Measurements from ENCODE around the gene TTLL13. TPM values are rescaled to one million over a fixed set of nuclear protein-coding genes. Genes with fewer than 3 reads are reported as not detected.
A peak's percentile ranks its signal among the peaks of the same experiment; 100 is the strongest.

Gene TTLL13
- total RNA-seq, 4 donors from 2014 or later = 0.32 to 0.42 TPM; not detected in 2

GRCh38 chr15:90234096-90234988 lies 15.0 kb upstream of the TTLL13 start, which contains the start of gene GDPGP1:
TSS of gene GDPGP1 (plus strand) at chr15:90234209. CDS start at chr15:90240909, 6,700 bp downstream.
- H3K4me3 ChIP-seq = peak within 1 kb of the TSS; percentile 80 to 93 (median 92)
- H3K36me3 ChIP-seq = peaks cover 0 to 58% (median 47%) of the 10 kb centered on the region in 4 donors
- no peaks in the 10 kb centered on the region for H3K9me3 ChIP-seq
- peak within 1 kb of the TSS; percentile 89 to 97 (median 91) for H3K27ac ChIP-seq (replicated peaks in 1 of 4)
- H3K27me3 ChIP-seq = no peaks in the 10 kb centered on the region
- WGBS = 15% methylated on average over 12 of the region's 49 CpGs
- TF ChIP-seq EP300 (IDR thresholded peaks at IDR 0.05) (no peak), POLR2AphosphoS5 (IDR thresholded peaks at IDR 0.05) (peak; percentile 91), CTCF (IDR thresholded peaks at IDR 0.05) (peak in 1 of 3 experiments; percentile 21), POLR2A (IDR thresholded peaks at IDR 0.05; ENCODE audit: low read depth) (no peak)
- DNase-seq (ENCODE audit: extremely low spot score) = no peak
- H3K4me1 ChIP-seq = peaks cover 36 to 50% (median 48%) of the 10 kb centered on the region in 4 donors
- intact Hi-C loops (cut with DNase I) = no loop called here

- Histone ChIP-seq H3K4me1 (peaks cover 7 to 9% (median 8%) of the 10 kb centered on the region in 4 donors), H3K4me3 (no peak overlapping the region), H3K27ac (replicated peaks in 1 of 4) (no peak overlapping the region), H3K36me3 (peaks cover 4 to 60% (median 44%) of the 10 kb centered on the region in 4 donors), H3K27me3 (no peaks in the 10 kb centered on the region), H3K9me3 (no peaks in the 10 kb centered on the region)
- intact Hi-C loops (cut with DNase I) = no loop called here
- TF ChIP-seq CTCF (IDR thresholded peaks at IDR 0.05) (no peak), POLR2A (IDR thresholded peaks at IDR 0.05; ENCODE audit: low read depth) (no peak), POLR2AphosphoS5 (IDR thresholded peaks at IDR 0.05) (no peak), EP300 (IDR thresholded peaks at IDR 0.05) (no peak)
- WGBS = 76% methylated on average over 3 of the region's 3 CpGs
- DNase-seq (ENCODE audit: extremely low spot score) = no peak
Measured at GRCh38 chr15:90239371-90239770, 10.0 kb upstream of the TTLL13 start.

DNA sequence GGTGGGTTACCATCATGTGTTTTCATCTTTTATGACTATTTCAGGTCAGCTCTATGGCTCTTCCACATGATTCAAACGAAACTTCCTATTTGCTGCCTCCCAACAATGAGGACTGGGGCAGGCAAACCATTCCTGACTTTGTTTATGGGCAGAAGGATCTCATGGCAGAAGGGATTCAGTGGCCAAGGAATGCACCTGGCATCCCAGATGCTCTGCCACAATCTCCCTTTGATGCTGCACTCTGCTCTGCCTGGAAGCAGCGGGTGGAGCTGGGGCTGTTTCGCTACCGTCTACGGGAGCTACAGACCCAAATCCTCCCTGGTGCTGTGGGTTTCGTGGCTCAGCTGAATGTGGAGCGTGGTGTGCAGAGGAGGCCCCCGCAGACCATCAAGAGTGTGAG lies 8.5 kb upstream of the TTLL13 start:
- intact Hi-C loops (cut with DNase I) = no loop called here
- H3K4me3 ChIP-seq = no peak overlapping the region
- 89% methylated on average over 1 of the region's 8 CpGs for WGBS
- peaks cover 4 to 57% (median 42%) of the 10 kb centered on the region in 4 donors for H3K36me3 ChIP-seq
- peaks cover 0 to 2% (median 0%) of the 10 kb centered on the region in 4 donors for H3K4me1 ChIP-seq
- H3K27me3 ChIP-seq = no peaks in the 10 kb centered on the region
- H3K9me3 ChIP-seq = no peaks in the 10 kb centered on the region
- no peak overlapping the region for H3K27ac ChIP-seq (replicated peaks in 1 of 4)
- DNase-seq (ENCODE audit: extremely low spot score) = no peak
- TF ChIP-seq POLR2A (IDR thresholded peaks at IDR 0.05; ENCODE audit: low read depth) (no peak), EP300 (IDR thresholded peaks at IDR 0.05) (no peak), POLR2AphosphoS5 (IDR thresholded peaks at IDR 0.05) (no peak), CTCF (IDR thresholded peaks at IDR 0.05) (no peak)

GRCh38 chr15:90241343-90242192 lies 7.8 kb upstream of the TTLL13 start:
- no peaks in the 10 kb centered on the region for H3K27me3 ChIP-seq
- H3K4me3 ChIP-seq = no peak overlapping the region
- H3K27ac ChIP-seq (replicated peaks in 1 of 4) = no peak overlapping the region
- intact Hi-C loops (cut with DNase I) = no loop called here
- TF ChIP-seq POLR2A (IDR thresholded peaks at IDR 0.05; ENCODE audit: low read depth) (no peak), POLR2AphosphoS5 (IDR thresholded peaks at IDR 0.05) (no peak), CTCF (IDR thresholded peaks at IDR 0.05) (no peak), EP300 (IDR thresholded peaks at IDR 0.05) (no peak)
- no peaks in the 10 kb centered on the region for H3K9me3 ChIP-seq
- 90% methylated on average over 10 of the region's 22 CpGs for WGBS
- peaks cover 0 to 2% (median 0%) of the 10 kb centered on the region in 4 donors for H3K4me1 ChIP-seq
- DNase-seq (ENCODE audit: extremely low spot score) = no peak
- H3K36me3 ChIP-seq = peaks cover 4 to 50% (median 35%) of the 10 kb centered on the region in 4 donors

Data from esophagus muscularis mucosa (tissue), 4 donors.